Kasumi-1 (cell line): ENCODE results near the gene MSS51.

Experiments
- DNase-seq, 2 experiments: peaks; one replicate each; lab custom pipeline; 2025; lab: John Stamatoyannopoulos, UW

The MSS51 gene

GRCh38 chr10:73433538-73433867 lies at the start of gene MSS51:
TSS of gene MSS51 (minus strand) at chr10:73433561. CDS start at chr10:73428284, 5,277 bp downstream.
- DNase-seq, result no peak

DNA sequence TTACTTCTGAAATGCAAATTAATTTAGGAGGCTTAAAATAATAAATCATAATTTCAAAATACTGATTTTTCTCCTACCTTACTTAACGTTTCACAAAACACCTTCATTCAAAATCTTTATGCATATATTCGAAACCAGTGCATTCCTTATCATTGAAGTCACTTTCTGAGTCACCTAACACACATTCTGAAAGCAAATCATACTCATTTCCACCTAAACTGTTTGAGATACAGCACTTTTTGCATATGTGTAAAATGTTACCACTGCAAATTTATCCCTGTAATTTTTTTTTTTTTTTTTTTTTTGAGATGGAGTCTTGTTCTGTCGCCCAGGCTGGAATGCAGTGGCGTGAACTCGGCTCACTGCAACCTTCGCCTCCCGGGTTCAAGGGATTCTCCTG lies 46.8 kb upstream of the MSS51 start:
- no peak for DNase-seq

DNA sequence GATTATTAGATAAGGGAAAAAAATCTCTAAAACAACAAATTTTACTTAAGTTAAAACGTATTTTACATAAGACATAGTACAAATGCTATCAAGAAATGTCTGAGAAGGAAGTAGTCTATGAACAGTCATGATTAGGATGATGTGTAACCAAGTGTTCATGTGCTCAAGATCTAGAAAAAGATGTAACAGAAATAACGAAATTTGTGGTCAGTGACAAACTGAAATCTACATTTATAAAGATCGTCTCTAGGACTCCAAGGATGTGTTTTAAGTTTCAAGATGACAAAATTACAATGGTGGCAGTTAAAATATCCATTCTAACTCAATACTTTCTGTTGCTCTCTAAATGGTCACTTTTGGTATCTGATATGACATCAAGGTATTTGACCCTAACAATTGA lies 45.3 kb upstream of the MSS51 start:
- DNase-seq, result no peak

- no peak for DNase-seq
These were observed 37.9 kb upstream of the MSS51 start for GRCh38 chr10:73471226-73471625.

- DNase-seq, result no peak
These were observed 36.2 kb upstream of the MSS51 start for GRCh38 chr10:73469579-73469978.

DNA sequence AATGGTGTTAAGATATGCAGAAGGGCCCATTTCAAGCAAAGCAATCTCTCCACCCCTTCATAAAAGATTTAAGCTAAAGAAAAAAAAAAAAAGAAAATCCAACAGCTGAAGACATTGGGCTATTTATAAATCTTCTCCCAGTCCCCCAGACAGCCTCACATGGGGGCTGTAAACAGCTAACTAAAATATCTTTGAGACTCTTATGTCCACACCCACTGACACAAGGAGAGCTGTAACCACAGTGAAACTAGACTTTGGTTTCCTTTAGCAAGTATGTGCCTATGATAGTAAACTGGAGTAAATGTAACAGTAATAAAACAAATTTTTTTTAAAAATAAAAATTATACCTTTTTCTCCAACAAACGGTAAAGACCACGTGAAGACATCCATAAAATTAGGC lies 33.8 kb upstream of the MSS51 start:
- no peak for DNase-seq

DNA sequence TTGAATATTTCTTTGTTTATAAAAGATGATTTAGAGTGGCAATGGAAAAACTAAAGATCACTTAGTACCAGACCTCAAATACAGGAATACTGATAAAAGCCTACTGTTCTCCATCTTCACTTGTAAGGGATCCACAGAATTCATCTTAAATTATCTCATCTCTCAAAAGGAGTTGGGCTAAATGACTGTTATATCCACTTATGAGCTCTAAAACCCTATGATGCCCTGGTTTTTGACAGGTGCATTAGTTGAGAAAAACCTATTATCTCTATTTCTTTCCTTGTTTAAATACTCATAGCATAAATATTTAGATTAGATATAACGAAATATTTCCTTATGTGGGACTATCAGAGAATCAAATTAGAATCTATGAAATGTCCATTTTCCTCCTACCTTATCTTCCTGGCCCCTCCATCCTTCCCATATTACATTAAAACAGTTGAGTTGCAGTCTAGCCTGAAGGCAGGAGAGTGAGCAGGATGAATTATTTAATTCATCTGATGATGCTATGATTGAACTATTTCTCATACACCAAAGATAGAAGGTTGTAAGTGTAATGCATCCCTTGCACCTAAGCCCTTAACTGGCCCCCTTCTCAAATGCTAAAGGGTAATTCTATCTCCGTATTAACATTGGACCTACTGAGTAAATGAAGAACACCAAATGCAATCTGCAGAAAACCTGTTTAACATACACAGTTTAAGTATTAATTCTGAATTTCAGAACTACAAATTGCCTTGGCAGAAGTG lies 32.8 kb upstream of the MSS51 start:
- no peak for DNase-seq

GRCh38 chr10:73460897-73461296 lies 27.5 kb upstream of the MSS51 start:
- DNase-seq, result no peak

DNA sequence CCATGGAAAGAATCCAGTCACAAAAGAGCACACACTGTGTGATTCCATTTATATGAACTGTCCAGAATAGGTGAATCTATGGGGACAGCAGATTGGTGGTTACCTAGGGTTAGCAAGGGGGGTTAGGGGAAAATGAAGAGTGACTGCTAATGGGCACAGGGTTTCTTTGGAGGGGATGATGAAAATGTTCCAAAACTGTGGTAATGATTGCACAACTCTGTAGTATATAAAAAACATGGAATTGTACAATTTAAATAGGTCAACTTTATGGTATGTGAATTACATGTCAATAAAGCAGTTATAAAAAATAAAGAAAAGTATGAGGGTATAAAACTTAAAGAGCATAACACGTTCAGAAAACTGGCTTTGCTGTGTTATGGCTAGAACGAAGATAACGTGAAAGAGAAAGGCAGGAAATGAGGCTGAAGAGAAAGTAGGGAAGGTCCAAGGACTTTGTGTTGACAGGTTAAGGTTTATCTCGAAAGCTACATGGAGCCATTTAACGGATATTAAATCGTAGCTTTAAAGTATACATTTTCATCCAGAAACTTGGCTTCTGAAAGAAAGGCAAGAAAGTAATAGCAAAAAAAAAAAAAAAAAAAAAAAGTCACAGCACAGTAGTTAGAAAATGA lies 26.4 kb upstream of the MSS51 start:
- no peak for DNase-seq

DNA sequence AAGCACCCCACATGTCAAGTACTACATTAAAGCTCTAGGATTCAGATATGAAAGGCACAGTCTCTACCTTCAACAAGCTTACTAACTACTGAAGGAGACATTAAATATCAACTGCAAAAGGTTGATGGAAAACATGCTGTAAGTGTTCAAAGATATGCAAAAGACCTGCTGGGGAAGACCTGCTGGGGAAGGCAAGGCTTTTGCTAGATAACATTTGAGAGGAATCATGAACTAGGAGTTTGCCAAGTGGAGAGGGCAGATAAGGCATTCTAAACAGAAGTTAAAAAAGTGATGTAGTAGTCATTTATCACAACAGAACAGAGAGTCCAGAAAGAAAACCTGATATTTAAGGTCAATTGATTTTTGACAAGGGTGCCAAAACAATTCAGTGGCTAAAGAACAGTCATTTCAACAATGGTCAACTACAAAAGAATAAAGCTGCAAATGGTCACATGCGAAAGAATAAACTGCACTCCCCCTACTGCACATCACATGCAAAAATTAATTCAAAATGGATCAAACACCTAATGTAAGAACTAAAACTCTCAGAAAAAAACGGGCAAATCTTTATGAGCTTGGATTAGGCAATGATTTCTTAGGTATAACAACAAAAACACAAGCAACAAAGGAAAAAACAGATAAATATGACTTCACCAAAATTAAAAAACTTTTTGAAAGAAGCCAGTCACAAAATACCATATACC lies 23.0 kb upstream of the MSS51 start:
- no peak for DNase-seq

DNA sequence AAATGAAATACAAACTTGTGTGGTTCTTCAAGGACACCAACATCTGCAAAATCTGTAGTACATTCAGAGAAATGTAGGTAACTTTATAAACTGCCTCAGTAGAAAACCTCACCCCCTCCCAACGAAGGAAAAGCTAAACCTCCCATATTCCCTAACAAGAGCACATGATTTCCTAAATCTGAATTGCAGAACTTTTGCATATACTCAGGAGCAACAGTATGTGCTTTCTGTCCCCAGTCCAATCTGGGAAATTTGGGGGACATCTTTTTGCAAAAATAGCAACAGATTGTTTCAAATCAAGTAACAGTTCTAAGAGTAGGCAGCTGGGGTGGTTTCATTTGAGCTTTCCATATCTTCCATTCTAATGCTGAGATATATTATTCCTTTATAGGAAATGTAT lies 15.8 kb upstream of the MSS51 start:
- DNase-seq, result no peak

- DNase-seq, result no peak
These were observed 15.0 kb upstream of the MSS51 start for GRCh38 chr10:73448384-73448783.

DNA sequence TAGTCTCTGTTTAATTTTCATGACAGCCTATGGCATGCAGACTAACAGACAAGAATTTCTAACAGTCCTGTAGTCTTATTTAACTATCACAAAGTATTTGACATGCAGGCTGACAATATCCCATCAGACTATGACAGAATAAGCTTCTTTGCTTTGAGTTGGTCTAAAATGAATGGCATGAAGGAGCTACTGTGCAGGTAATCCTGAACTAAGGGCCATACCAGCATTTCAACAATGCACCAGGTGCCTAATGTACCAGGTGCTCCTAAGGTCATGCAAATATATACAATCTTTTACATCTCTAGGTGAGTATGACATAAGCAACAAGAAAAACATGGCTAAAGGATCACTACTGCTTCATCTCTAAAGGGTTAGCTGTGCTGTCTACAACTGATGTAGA lies 13.6 kb upstream of the MSS51 start:
- DNase-seq, result no peak

GRCh38 chr10:73444457-73444856 lies 11.1 kb upstream of the MSS51 start:
- no peak for DNase-seq

DNA sequence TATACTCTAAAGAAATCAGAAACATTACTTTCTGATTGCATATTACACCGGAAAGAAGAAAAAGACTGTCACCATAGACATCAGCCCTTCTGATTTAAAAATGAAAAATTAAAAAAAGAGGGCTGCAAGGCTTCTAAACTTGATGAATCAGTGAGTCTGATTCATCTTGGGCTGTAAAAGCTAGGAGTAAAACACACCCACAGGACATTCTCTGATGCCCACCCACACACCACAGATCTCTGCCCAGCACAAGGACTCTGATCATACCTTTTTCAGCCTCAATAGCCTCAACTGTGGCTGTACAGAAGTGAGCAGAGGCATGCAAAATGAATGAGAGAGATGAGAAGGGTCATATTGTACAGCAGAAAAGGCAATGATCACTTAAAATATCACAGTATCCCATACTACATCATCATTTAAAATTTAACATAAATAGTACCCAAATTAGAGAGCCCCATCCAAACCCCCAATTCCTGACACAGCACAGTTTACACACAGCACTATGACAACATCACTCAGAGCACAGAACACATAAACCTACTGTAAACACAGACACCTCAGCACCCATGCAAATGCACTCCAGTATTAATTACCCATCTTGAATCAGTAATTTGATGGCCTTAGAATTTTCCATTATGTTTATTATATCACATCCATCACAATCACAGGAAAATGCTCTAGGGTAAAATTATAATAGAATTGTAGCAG lies 6.4 kb upstream of the MSS51 start:
- no peak for DNase-seq

- DNase-seq, result no peak
These were observed 5.7 kb upstream of the MSS51 start for GRCh38 chr10:73439055-73439454.

DNA sequence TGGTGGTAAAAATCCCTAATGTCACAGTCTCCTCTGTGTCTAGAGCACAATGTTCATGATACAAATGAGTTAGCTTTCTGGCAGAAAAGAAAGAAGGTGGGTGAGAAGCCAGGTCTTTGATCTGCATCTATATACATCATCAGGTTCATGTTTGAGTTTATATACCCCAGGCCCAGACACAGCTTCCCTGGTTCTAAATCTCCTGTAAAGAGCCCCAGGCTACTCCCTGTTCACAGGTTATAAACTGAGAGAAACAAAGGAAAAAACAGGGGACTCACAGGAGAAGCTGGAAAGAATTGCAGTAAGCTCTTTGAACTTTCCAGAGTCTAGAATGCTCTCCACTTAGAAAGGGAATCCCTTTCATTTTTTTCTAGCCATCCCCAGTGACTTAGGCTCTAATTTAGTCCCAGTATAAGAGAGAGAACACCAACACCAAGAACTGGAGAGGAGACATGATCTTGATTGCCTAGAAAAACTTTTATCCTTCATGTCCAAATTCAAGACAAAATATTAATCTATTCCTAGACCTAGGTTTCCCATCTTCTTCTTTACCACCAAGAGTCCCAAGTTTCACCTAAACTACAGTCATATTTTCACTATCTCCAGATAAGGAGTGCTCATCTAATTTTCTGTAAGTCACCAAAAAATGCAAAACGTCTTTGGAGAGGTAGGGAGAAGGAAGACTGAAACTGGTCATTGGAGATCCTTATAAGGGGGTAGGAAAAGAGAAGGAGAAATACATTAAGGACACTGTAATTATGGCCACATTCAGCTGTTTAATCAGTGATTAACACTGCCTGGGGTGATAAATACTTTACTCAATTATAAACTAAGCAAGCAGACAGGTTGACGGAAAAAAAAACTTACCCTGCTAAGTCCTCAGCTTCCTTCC lies 469 bp downstream of the MSS51 start:
- no peak for DNase-seq

DNA sequence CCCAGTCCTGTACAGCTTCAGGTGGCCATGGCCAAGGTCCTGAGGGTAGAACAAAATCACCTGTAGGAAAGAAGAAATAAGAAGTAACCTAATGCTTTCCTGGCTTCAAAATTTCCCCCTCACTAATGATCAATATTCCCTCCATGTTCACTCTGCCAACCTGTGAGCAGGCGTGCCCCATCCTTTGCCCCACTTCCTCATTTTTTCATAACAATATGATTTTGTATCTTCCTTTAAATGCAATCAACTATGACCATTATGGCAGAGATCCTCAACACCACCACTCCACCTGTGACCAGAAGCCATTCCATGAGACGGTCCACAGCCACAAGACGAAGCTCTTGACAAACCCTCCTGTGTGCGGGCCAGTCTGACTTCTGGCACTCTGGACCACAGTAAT lies 7.0 kb downstream of the MSS51 start:
- DNase-seq, result no peak

DNA sequence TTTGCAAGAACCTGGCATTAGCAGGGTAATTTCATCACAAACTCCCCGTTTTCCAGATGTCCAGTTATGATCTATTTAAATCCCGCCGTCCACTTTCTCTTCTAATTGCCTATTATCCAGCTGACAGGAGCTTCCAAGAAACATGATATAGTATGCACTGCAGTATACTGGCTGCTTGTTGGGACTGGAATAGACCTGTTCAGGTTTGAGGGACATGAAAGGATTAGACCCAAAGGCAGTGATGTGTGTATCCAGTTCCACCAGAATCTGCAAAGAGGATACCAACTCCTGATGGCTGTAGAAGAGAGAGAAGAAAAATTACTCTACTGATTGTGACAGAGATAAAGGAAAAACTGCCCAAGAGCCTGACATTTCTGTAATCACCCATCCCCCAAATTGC lies 8.9 kb downstream of the MSS51 start:
- no peak for DNase-seq

GRCh38 chr10:73423309-73423708 lies 10.1 kb downstream of the MSS51 start:
- DNase-seq, result no peak

- no peak for DNase-seq
These were observed 16.8 kb downstream of the MSS51 start for GRCh38 chr10:73416571-73416970.
